ENCODE results near the gene NAGS.
"Not testable (repeated sequence)": the region's sequence is repeated elsewhere in the genome, so short reads cannot be mapped to it uniquely, and the experiment has no call there.

NAGS gene

GRCh38 chr17:44044071-44044470 lies 39.6 kb downstream of the NAGS start:
- DNase-seq = no peak

GRCh38 chr17:44045486-44045885 lies 41.1 kb downstream of the NAGS start:
- no peak for DNase-seq

GRCh38 chr17:44046893-44047292 lies 42.5 kb downstream of the NAGS start:
- not testable (repeated sequence) for DNase-seq

GRCh38 chr17:44049294-44050060 lies 45.1 kb downstream of the NAGS start:
- no peak for DNase-seq

- no peak for DNase-seq
Observed at GRCh38 chr17:44053125-44053872, 48.9 kb downstream of the NAGS start.
